HepG2 (cell line): ENCODE results near the gene ZKSCAN1. TPM values are rescaled to one million over a fixed set of nuclear protein-coding genes. Genes with fewer than 3 reads are reported as not detected.
A peak's percentile ranks its signal among the peaks of the same experiment; 100 is the strongest.

ENCODE experiments used
- CREBL2 ChIP-seq: sonication (generic); formaldehyde crosslinking; IDR thresholded peaks from 2 replicates; pipeline ENCODE4 v1.8.1; 2023; ENCODE audit warnings: missing genetic modification reagents, mild to moderate bottlenecking, borderline replicate concordance
- ELK4 ChIP-seq: sonication (generic); formaldehyde crosslinking; IDR thresholded peaks from 2 replicates; pipeline ENCODE4 v1.9.0; 2021; ENCODE audit warnings: missing genetic modification reagents, borderline replicate concordance
- HDAC6 ChIP-seq: fragments of 200-600 bp; sonication (generic); IDR thresholded peaks from 2 replicates; pipeline ENCODE4 v1.7.0; 2017; ENCODE audit warnings: mild to moderate bottlenecking, antibody characterized with exemption, low read length, low read depth
- PHF21A ChIP-seq: sonication (generic); formaldehyde crosslinking; IDR thresholded peaks from 2 replicates; pipeline ENCODE4 v1.5.0; 2020; ENCODE audit warnings: mild to moderate bottlenecking, missing genetic modification reagents
- SALL2 ChIP-seq: sonication (generic); formaldehyde crosslinking; IDR thresholded peaks from 2 replicates; pipeline ENCODE4 v1.8.1; 2023; ENCODE audit warnings: mild to moderate bottlenecking, missing genetic modification reagents, inconsistent platforms
- SAP130 ChIP-seq: IDR thresholded peaks from 2 replicates; pipeline ENCODE4 v1.6.1; 2016; ENCODE audit warnings: low read depth
- SNAI1 ChIP-seq: sonication (generic); formaldehyde crosslinking; IDR thresholded peaks from 2 replicates; pipeline ENCODE4 v1.5.0; 2020; ENCODE audit warnings: mild to moderate bottlenecking, missing genetic modification reagents, borderline replicate concordance
- SRSF1 ChIP-seq: fragments of 200-400 bp; formaldehyde crosslinking; optimal IDR thresholded peaks from 2 replicates; pipeline ENCODE3; 2017; ENCODE audit warnings: mild to moderate bottlenecking, low read depth, low read length, moderate library complexity
- SRSF4 ChIP-seq: fragments of 200-400 bp; formaldehyde crosslinking; IDR thresholded peaks from one replicate; pipeline ENCODE4 v1.6.1; 2018; ENCODE audit warnings: mild to moderate bottlenecking, low read depth, low read length, moderate library complexity; ENCODE audit not compliant: poor library complexity, severe bottlenecking
- SRY ChIP-seq: sonication (generic); formaldehyde crosslinking; IDR thresholded peaks from 2 replicates; pipeline ENCODE4 v1.8.0; 2022; ENCODE audit warnings: mild to moderate bottlenecking, missing genetic modification reagents
- TEF ChIP-seq: sonication (generic); formaldehyde crosslinking; IDR thresholded peaks from 2 replicates; pipeline ENCODE4 v1.5.0; 2020; ENCODE audit warnings: missing genetic modification reagents
- THAP7 ChIP-seq: sonication (generic); formaldehyde crosslinking; IDR thresholded peaks from 2 replicates; pipeline ENCODE4 v1.8.1; 2023; ENCODE audit warnings: mild to moderate bottlenecking, missing genetic modification reagents
- ZBTB4 ChIP-seq: sonication (generic); formaldehyde crosslinking; IDR thresholded peaks from 2 replicates; pipeline ENCODE4 v1.4.0; 2020; ENCODE audit warnings: missing genetic modification reagents, mild to moderate bottlenecking, borderline replicate concordance
- ZNF142 ChIP-seq: sonication (generic); formaldehyde crosslinking; IDR thresholded peaks from 2 replicates; pipeline ENCODE4 v1.4.0; 2020; ENCODE audit warnings: missing genetic modification reagents
- ZNF788 ChIP-seq: sonication (generic); formaldehyde crosslinking; IDR thresholded peaks from 2 replicates; pipeline ENCODE4 v1.5.0; 2020; ENCODE audit warnings: mild to moderate bottlenecking, missing genetic modification reagents, borderline replicate concordance
- polyA plus RNA-seq, 8 experiments: library from polyadenylated mRNA; depleted of rRNA in 3 of 8; stranded (reverse) in 7 of 8; unstranded in 1 of 8; fragments of >200 nt; fragmentation: Illumina TruSeq in 4 of 8; extraction: Trizol in 4 of 8; gene quantifications; 2 replicates each; pipeline versions ENCODE4 v1.2.1 to v1.2.3, GENCODE V29; 2011 to 2016; ENCODE audit warnings: low read depth in 4 of 8, missing spikeins in 1 of 8, mixed read lengths in 1 of 8; ENCODE audit not compliant: insufficient read depth in 1 of 8
- total RNA-seq, 5 experiments: library from RNA; depleted of rRNA; stranded (reverse); fragments of >200 nt; fragmentation: Illumina TruSeq; extraction: Trizol; gene quantifications; 2 replicates each; pipeline ENCODE4 v1.2.3, GENCODE V29; 2016; ENCODE audit warnings: low read depth in 1 of 5

ZKSCAN1 gene
- total and polyA plus RNA-seq, 2 of the 13 experiments (the other 11 are each of a cell fraction or from before 2014, with no cell fraction given), result 46.4 to 60.6 TPM

- no peak for TF ChIP-seq ZNF142 (CRISPR knock-in tag)
- TF ChIP-seq SNAI1, result no peak
- no peak for TF ChIP-seq SALL2
- peak; percentile 93 for TF ChIP-seq SAP130
- no peak for TF ChIP-seq SRY (CRISPR knock-in tag)
- no peak for TF ChIP-seq CREBL2 (CRISPR knock-in tag)
- TF ChIP-seq HDAC6, result no peak
- no peak for TF ChIP-seq SRSF4
- no peak; the same call in 1 of the 2 replicates for TF ChIP-seq ZNF788
- no peak for TF ChIP-seq THAP7 (CRISPR knock-in tag)
- peak; percentile 77 for TF ChIP-seq PHF21A (CRISPR knock-in tag)
- no peak for TF ChIP-seq TEF (CRISPR knock-in tag)
- TF ChIP-seq SRSF1, result no peak
- TF ChIP-seq ELK4 (CRISPR knock-in tag), result no peak
- TF ChIP-seq ZBTB4 (CRISPR knock-in tag), result no peak
These were observed 63.7 kb downstream of the ZKSCAN1 start (continued) for GRCh38 chr7:100079024-100079560.
